ENCODE data around the gene GRK4. TPM values are rescaled to one million over a fixed set of nuclear protein-coding genes. Genes with fewer than 3 reads are reported as not detected.

GRK4 gene
- total and polyA plus RNA-seq, 10 of the 15 experiments (the other 5 are each of a cell fraction or from before 2014, with no cell fraction given) = 1.1 to 4.0 (median 2.5) TPM

DNA sequence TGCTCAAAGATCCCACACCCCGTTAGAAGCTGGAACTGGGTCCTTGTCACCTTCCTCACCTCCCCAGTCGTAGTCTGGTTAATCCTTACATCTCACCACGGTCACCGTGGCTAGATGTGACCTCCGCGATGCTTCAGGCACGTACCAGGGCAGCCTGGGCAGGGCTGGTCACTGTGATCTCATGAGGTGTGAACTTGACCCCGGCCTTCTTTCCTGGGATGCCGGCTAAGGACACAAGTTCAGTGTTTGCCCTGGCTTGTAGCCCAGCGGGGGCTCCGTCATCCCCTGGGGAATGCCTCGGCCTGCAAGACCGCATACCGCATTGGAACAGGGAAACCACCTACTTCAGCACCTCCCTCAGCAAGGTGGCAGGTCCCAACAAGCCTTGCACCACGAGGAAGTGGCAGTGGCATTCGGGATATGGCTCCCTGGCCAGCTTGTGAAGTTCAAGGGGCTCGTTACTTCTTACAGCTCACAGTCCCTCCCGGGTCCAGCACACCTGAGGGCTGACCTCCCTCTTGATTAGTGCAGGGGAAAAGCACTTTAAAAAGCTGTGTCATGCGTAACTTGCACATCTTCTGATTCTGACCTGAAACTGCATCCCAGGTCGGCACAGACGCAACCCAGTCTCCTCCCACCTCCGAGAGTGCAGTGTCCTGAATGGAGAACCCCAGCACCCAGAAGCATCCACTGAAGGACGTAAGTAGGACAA is 26.1 kb upstream of the GRK4 start (continued):
- TF ChIP-seq FOS (IDR thresholded peaks at IDR 0.05; ENCODE audit: borderline replicate concordance, extremely low read depth, insufficient read length) = no peak
- peak; percentile 69; the same call in 1 of the 2 replicates for TF ChIP-seq MTA2 (IDR thresholded peaks at IDR 0.05; ENCODE audit: low read depth)
- no peak for TF ChIP-seq NRF1 (conservative IDR thresholded peaks at IDR 0.05; ENCODE audit: low read depth, low read length)
- TF ChIP-seq ZSCAN29 (IDR thresholded peaks at IDR 0.05) = 0 out of 2 replicates have a peak, but pooled peaks have one; percentile 11
- TF ChIP-seq BACH1 (IDR thresholded peaks at IDR 0.05; ENCODE audit: borderline replicate concordance) = peak; percentile 57; the same call in 1 of the 2 replicates
- TF ChIP-seq SREBF2 (IDR thresholded peaks at IDR 0.05; ENCODE audit: low read length) = no peak
- TF ChIP-seq DPF2 (IDR thresholded peaks at IDR 0.05) = peak; percentile 87
- TF ChIP-seq, protein P1, sequence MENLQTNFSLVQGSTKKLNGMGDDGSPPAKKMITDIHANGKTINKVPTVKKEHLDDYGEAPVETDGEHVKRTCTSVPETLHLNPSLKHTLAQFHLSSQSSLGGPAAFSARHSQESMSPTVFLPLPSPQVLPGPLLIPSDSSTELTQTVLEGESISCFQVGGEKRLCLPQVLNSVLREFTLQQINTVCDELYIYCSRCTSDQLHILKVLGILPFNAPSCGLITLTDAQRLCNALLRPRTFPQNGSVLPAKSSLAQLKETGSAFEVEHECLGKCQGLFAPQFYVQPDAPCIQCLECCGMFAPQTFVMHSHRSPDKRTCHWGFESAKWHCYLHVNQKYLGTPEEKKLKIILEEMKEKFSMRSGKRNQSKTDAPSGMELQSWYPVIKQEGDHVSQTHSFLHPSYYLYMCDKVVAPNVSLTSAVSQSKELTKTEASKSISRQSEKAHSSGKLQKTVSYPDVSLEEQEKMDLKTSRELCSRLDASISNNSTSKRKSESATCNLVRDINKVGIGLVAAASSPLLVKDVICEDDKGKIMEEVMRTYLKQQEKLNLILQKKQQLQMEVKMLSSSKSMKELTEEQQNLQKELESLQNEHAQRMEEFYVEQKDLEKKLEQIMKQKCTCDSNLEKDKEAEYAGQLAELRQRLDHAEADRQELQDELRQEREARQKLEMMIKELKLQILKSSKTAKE (IDR thresholded peaks at IDR 0.05; ENCODE audit: low read depth, poor library complexity, severe bottlenecking) = no peak
- TF ChIP-seq, protein P2, sequence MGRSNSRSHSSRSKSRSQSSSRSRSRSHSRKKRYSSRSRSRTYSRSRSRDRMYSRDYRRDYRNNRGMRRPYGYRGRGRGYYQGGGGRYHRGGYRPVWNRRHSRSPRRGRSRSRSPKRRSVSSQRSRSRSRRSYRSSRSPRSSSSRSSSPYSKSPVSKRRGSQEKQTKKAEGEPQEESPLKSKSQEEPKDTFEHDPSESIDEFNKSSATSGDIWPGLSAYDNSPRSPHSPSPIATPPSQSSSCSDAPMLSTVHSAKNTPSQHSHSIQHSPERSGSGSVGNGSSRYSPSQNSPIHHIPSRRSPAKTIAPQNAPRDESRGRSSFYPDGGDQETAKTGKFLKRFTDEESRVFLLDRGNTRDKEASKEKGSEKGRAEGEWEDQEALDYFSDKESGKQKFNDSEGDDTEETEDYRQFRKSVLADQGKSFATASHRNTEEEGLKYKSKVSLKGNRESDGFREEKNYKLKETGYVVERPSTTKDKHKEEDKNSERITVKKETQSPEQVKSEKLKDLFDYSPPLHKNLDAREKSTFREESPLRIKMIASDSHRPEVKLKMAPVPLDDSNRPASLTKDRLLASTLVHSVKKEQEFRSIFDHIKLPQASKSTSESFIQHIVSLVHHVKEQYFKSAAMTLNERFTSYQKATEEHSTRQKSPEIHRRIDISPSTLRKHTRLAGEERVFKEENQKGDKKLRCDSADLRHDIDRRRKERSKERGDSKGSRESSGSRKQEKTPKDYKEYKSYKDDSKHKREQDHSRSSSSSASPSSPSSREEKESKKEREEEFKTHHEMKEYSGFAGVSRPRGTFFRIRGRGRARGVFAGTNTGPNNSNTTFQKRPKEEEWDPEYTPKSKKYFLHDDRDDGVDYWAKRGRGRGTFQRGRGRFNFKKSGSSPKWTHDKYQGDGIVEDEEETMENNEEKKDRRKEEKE (IDR thresholded peaks at IDR 0.05) = peak; percentile 62
- 0 out of 2 replicates have a peak, but pooled peaks have one; percentile 22 for TF ChIP-seq TCF3 (IDR thresholded peaks at IDR 0.05; ENCODE audit: borderline replicate concordance, insufficient read depth, low read depth, low read length)
- 0 out of 2 replicates have a peak, but pooled peaks have one; percentile 26 for TF ChIP-seq CHD1 (IDR thresholded peaks at IDR 0.05; ENCODE audit: low read depth, low read length)
- TF ChIP-seq SMARCA5 (IDR thresholded peaks at IDR 0.05) = 0 out of 2 replicates have a peak, but pooled peaks have one; percentile 13
- peak; percentile 7 to 69; a peak in 1 of 4 replicates for TF ChIP-seq BHLHE40 (IDR thresholded peaks at IDR 0.05; ENCODE audit: borderline replicate concordance in 1 of 2, low read depth in 2 of 2, low read length in 1 of 2)
- TF ChIP-seq RUNX3 (IDR thresholded peaks at IDR 0.05; ENCODE audit: low read length) = no peak
- peak; percentile 70; the same call in 1 of the 2 replicates for TF ChIP-seq GATAD2B (conservative IDR thresholded peaks at IDR 0.05; ENCODE audit: low read depth)
- peak; percentile 65 for TF ChIP-seq POLR2AphosphoS5 (IDR thresholded peaks at IDR 0.05; ENCODE audit: low read length)
